ENCODE data around the gene MMP24. TPM values are rescaled to one million over a fixed set of nuclear protein-coding genes. Genes with fewer than 3 reads are reported as not detected.
"Not testable (repeated sequence)": the region's sequence is repeated elsewhere in the genome, so short reads cannot be mapped to it uniquely, and the experiment has no call there.

The MMP24 gene
- 0.50 and 0.71 TPM in 2 replicates for total RNA-seq (2014; rRNA removed; shearing (Covaris generic))

DNA sequence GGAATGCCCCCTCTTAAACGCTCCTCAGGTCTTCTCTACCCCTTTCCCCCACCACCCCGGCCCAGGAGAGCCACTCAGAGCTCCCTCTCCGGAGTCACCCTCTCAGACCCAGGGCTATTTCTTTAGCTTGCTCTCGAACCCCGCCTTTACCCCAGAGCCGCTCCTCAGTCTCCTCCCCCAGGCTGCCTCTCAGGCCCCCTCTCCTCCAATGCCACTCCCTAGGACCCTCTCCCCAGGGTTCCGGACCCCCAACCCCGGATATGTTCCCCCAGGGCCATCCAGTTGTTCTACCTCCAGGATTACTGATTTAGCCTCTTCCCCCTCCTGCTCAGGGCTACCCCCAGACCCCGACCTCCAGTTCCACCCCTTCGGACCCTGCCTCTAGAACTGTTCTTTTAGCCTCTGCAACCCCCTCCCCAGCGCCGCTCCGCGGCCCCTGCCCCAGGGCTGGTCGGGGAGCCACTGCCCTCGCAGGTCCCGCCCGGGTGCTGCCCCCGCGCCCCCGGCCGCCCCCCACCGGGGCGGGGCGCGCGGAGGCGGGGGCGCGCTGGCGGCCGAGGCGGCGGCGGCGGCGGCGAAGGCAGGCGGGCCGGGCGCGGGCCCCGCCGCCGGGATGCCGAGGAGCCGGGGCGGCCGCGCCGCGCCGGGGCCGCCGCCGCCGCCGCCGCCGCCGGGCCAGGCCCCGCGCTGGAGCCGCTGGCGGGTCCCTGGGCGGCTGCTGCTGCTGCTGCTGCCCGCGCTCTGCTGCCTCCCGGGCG lies at the start of gene MMP24:
TSS of gene MMP24 (plus strand) at position 565 of the 758 bp plus-strand sequence. CDS start at position 614, 49 bp downstream.
- DNase-seq (ENCODE audit: low read depth in 1 of 2, low spot score in 2 of 2): no peak
- H3K4me1 ChIP-seq (replicated peaks): peaks cover 5% of the 10 kb centered on the region
- peaks cover 29% of the 10 kb centered on the region for H3K27me3 ChIP-seq (replicated peaks)
- H3K36me3 ChIP-seq: no peaks in the 10 kb centered on the region
- H3K9me3 ChIP-seq (replicated peaks): no peaks in the 10 kb centered on the region
- H3K27ac ChIP-seq: no peak within 1 kb of the TSS
- H3K4me3 ChIP-seq: peak within 1 kb of the TSS; percentile 6; the same call in 1 of the 2 replicates

DNA sequence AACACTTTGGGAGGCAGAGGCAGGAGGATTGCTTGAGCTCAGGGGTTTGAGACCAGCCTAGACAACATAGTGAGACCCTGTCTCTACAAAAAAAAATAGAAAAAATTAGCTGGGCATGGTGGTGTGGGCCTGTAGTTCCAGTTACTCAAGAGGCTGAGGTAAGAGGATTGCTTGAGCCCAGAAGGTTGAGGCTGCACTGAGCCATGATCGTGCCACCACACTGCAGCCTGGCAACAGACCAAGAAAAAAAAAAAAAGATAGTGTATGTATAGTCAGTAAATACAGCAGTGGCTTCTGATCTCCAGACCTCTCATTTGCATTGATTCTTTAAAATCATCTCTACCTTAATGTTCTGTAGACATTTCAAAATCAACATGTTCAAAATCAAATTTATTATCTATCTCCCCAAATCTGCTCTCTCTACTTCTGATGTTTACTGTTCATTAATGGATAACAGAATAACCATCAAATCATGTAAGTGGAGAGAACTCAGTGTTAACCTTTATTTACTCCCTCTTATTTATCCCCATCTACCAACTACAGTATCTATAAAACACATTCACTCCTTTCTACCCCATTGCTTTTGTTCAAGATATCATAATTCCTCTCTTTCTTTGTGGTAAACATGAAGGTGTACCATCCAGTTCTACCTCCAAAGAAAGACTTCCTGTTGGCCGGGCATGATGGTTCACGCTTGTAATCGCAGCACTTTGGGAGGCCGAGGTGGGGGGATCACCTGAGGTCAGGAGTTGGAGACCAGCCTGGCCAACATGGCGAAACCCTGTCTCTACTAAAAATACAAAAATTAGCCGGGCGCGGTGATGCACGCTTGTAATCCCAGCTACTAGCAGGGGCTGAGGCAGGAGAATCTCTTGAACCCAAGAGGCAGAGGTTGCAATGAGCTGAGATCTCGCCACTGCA lies 46.9 kb upstream of the MMP24 start:
- no peak overlapping the region for H3K4me3 ChIP-seq
- no peak overlapping the region for H3K27ac ChIP-seq
- DNase-seq (ENCODE audit: low read depth in 1 of 2, low spot score in 2 of 2): no peak
- no peaks in the 10 kb centered on the region for H3K27me3 ChIP-seq (replicated peaks)
- 0 out of 2 replicates have a peak, but pooled peaks cover 3% of the 10 kb centered on the region for H3K36me3 ChIP-seq
- H3K9me3 ChIP-seq (replicated peaks): no peaks in the 10 kb centered on the region
- H3K4me1 ChIP-seq (replicated peaks): no peaks in the 10 kb centered on the region

DNA sequence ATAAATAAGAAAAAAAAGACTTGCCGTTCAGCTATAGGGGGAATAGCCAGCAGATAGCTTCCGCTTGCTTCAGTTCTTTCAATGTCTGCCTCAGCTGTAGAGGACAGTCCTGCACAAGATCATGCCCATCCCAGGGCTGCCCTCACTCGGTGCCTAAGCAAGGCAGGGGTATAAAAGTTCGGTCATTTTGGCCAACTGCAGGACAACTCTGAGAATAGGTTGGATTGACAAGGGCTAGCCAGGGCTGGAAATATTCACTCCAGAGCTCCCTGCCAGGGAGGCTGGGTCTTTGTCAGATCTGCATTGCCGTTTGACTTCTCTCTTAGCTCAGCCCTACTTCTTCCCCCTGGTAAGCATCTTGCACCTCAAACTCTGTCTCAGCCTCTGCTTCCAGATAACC lies 46.2 kb upstream of the MMP24 start:
- Histone ChIP-seq H3K9me3 (replicated peaks) (no peaks in the 10 kb centered on the region), H3K4me3 (no peak overlapping the region), H3K27ac (no peak overlapping the region), H3K4me1 (replicated peaks) (no peaks in the 10 kb centered on the region), H3K27me3 (replicated peaks) (no peaks in the 10 kb centered on the region), H3K36me3 (0 out of 2 replicates have a peak, but pooled peaks cover 3% of the 10 kb centered on the region)
- no peak for DNase-seq (ENCODE audit: low read depth in 1 of 2, low spot score in 2 of 2)

DNA sequence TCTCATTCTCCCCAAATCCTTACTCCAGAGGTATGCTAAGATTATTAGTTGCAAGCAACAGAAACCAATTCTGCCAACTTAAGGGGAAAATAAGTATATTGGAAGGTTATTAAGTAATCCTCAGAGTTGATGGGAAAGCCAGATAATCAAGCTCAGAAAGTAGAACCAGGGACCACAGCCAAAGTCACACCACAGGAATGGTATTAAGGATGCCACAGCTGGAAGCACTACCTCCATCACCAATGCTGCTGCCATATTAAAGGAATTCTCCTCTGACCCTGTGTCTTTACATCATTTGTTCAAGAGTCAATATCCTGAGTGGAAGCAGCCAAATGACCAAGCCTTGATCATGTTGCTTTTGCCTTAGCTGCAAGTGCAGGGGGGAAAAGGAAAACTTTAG lies 44.8 kb upstream of the MMP24 start:
- Histone ChIP-seq H3K27me3 (replicated peaks) (no peaks in the 10 kb centered on the region), H3K4me1 (replicated peaks) (peaks cover under 1% of the 10 kb centered on the region; the same call in 1 of the 2 replicates), H3K36me3 (0 out of 2 replicates have a peak, but pooled peaks cover 3% of the 10 kb centered on the region), H3K27ac (no peak overlapping the region), H3K4me3 (no peak overlapping the region), H3K9me3 (replicated peaks) (no peaks in the 10 kb centered on the region)
- no peak for DNase-seq (ENCODE audit: low read depth in 1 of 2, low spot score in 2 of 2)

DNA sequence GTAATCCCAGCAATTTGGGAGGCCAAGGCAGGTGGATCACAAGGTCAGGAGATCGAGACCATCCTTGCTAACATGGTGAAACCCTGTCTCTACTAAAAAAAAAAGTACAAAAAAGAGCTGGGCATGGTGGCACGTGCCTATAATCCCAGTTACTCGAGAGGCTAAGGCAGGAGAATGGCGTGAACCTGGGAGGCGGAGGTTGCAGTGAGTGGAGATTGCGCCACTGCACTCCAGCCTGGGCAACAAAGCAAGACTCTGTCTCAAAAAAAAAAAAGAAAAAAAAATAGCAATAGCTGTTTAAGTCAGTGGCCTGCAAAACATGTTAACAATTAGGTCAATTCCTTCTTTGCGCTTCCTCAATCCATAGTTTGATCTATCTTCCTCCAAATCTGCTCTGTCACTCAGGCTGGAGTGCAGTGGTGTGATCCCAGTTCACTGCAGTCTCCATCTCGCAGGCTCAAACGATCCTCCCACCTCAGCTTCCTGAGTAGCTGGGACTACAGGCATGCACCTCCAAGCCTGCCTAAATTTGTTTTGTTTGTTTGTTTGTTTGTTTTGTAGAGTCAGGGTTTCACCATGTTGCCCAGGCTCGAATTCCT lies 39.7 kb upstream of the MMP24 start:
- not testable (repeated sequence) for H3K4me3 ChIP-seq; H3K9me3 ChIP-seq (replicated peaks); H3K27me3 ChIP-seq (replicated peaks); H3K27ac ChIP-seq; DNase-seq (ENCODE audit: low read depth in 1 of 2, low spot score in 2 of 2); H3K36me3 ChIP-seq
- peaks cover 39% of the 10 kb centered on the region for H3K4me1 ChIP-seq (replicated peaks)

DNA sequence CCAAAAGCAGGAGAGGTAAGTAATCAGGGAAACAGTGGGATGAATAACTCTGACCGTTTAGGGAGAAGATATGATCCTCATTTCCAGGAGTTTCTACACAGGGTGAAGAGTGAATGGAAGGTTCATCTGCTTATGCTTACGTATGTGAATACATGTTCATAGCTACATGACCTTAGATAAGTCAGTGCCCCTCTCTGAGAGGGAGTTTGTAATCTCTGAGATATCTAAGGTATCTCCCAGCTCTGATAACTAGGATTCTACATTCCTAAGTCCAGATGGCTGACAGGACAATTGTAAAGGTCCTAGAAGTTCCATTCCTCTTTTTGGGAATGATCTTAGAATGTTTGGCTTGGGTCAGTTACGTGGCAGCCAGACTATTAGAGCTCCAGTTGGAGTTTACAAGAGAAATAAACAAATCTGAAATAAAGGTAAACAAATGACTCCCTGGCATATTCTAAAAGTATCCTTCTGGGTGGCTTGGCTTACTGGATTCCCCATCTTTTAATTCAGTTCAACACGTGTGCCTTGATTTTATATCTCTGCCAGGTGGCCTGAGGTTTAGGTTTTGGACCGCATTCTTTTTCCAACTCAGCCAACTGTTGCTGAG lies 38.8 kb upstream of the MMP24 start:
- no peaks in the 10 kb centered on the region for H3K27me3 ChIP-seq (replicated peaks)
- no peaks in the 10 kb centered on the region for H3K36me3 ChIP-seq
- peak overlapping the region; percentile 21; the same call in 1 of the 2 replicates for H3K27ac ChIP-seq
- peaks cover 45% of the 10 kb centered on the region for H3K4me1 ChIP-seq (replicated peaks)
- H3K9me3 ChIP-seq (replicated peaks): no peaks in the 10 kb centered on the region; the same call in 1 of the 2 replicates
- no peak overlapping the region for H3K4me3 ChIP-seq
- peak; percentile 53 to 89 for DNase-seq (ENCODE audit: low read depth in 1 of 2, low spot score in 2 of 2)

DNA sequence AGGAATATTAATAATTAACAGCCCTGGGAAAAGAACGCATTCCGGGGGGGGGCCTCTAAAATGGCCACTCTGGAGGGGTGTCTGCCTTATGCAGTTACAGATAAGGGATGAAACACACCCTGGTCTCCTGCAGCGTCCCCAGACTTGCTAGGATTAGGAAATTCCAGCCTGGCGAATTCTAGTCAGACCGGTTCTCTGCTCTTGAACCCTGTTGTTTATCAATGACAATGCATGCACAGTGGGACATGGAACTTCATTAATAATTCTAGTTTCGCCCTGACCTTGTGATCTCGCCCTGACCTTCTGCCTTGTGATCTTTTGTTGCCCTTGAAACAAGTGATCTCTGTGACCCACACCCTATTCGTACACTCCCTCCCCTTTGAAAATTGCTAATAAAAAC lies 37.3 kb upstream of the MMP24 start:
- peaks cover 49% of the 10 kb centered on the region for H3K4me1 ChIP-seq (replicated peaks)
- DNase-seq (ENCODE audit: low read depth in 1 of 2, low spot score in 2 of 2); H3K27ac ChIP-seq; H3K9me3 ChIP-seq (replicated peaks); H3K27me3 ChIP-seq (replicated peaks); H3K36me3 ChIP-seq; H3K4me3 ChIP-seq: not testable (repeated sequence)

DNA sequence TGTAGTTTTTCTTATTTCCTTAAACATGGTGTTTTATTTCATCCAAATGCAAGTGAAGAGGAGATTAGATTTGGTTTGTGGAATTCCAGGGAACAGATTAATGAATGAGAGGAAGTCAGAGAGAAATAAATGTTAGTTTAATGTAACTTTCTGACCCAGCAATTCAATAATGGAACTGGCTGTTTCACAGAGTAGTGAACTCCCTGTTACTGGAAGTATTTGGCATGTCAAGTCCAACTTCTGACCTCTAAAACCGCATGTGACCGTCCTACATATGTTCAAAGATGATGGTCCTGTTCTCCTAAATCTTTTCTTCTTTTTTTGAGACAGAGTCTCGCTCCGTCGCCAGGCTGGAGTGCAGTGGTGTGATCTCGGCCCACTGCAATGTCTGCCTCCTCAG lies 35.9 kb upstream of the MMP24 start:
- H3K4me3 ChIP-seq: no peak overlapping the region
- peaks cover 49% of the 10 kb centered on the region for H3K4me1 ChIP-seq (replicated peaks)
- no peak overlapping the region for H3K27ac ChIP-seq
- no peaks in the 10 kb centered on the region; the same call in 1 of the 2 replicates for H3K9me3 ChIP-seq (replicated peaks)
- H3K36me3 ChIP-seq: no peaks in the 10 kb centered on the region
- no peaks in the 10 kb centered on the region for H3K27me3 ChIP-seq (replicated peaks)
- DNase-seq (ENCODE audit: low read depth in 1 of 2, low spot score in 2 of 2): peak in 1 of 2 experiments; percentile 17

DNA sequence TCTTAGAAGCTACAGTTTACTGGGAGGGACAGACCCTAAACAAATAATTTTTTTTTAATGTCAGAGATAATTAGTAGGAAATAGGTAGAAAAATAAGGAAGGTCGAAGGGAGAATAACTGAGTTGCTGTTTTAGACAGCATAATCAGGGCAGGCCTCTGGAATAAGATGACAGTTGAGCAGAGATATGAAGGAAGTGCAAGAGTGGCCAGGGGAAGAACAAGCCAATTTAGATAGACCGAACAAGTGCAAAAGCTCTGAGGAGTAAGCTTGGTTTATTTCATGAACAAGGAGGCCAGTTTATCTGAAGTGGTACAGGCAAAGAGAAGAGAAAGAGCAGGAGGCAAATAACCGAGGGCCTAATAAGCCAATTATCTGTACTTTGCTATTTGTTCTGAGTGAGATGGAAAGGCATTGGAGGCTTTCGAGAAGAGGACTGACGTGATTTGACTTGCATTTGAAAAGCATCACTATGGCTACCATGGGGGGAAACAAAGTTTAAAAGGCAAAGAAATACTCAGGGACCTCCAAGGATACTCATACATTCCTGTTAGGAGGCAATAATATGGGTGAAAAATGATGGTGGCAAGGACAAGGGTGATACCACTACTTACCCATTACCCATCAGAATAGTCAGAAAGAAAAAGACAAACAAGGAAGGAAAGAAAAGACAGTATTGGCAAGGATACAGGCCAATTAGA lies 34.9 kb upstream of the MMP24 start:
- Histone ChIP-seq H3K4me3 (no peak overlapping the region), H3K9me3 (replicated peaks) (peaks cover 3% of the 10 kb centered on the region), H3K4me1 (replicated peaks) (peaks cover 49% of the 10 kb centered on the region), H3K27ac (no peak overlapping the region), H3K27me3 (replicated peaks) (no peaks in the 10 kb centered on the region), H3K36me3 (no peaks in the 10 kb centered on the region)
- no peak for DNase-seq (ENCODE audit: low read depth in 1 of 2, low spot score in 2 of 2)

DNA sequence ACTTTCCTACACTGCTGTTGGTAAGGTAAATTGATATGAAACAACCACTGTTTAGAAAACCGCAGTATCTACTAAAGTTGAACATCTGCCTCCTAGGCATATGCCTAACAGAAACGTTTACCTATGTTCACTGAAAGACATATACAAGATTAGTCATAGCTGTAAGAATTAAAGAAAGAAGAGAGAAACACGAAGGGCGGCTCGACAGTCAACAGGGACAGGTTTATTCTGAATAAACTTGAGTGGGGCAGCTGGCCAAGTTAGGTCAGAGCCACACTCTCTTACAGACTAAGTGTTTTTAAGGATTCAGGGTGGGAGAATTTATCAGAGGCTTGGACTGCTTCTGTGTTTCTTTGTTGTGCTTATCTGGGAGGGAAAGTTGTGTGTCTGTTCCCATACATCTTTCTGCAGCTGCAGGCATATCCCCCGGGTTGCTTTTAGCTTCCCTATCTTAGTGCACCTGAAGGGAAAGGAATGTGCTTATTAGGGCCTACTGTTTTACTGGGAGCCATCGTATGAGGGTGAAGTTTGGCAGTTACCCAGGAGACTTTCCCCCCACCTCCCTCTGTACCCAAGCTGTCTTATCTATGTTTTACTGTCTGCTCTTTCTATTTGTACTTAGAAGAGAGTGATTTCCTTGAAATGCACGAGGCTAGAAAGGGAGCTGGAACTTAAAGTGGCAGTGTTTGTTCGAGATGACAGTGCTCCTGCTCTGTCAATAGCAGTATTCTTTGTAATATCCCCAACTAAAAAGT lies 34.2 kb upstream of the MMP24 start:
- no peak for DNase-seq (ENCODE audit: low read depth in 1 of 2, low spot score in 2 of 2)
- H3K36me3 ChIP-seq: no peaks in the 10 kb centered on the region
- H3K4me3 ChIP-seq: no peak overlapping the region
- H3K4me1 ChIP-seq (replicated peaks): peaks cover 43% of the 10 kb centered on the region
- H3K27me3 ChIP-seq (replicated peaks): no peaks in the 10 kb centered on the region
- H3K9me3 ChIP-seq (replicated peaks): peaks cover 10% of the 10 kb centered on the region
- H3K27ac ChIP-seq: no peak overlapping the region

DNA sequence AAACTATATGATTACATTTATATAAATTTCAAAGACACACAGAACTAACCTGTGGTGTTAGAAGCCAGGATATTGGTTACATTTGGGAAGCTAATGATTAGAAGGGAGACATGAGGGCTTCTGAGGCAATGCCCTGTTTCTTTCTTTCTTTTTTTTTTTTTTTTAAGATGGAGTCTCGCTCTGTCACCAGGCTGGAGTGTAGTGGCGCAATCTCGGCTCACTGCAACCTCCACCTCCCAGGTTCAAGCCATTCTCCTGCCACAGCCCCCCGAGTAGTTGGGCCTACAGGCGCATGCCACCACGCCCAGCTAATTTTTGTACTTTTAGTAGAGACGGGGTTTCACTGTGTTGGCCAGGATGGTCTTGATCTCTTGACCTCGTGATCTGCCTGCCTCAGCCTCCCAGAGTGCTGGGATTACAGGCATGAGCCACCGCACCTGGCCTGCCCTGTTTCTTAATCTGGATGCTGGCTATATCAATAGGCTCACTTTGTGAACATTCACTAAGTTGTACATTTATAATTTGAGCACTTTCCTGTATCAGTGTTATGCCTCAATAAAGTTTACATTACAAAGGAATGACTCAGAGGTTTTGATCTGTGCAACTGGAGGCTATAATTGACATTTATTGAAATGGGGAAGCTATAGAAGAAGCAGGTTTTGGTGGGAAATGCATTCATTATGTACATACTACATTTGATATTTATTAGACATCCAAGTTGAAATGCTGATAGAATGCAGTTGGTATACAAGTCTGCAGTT lies 33.3 kb upstream of the MMP24 start:
- H3K27me3 ChIP-seq (replicated peaks); H3K27ac ChIP-seq; H3K36me3 ChIP-seq; DNase-seq (ENCODE audit: low read depth in 1 of 2, low spot score in 2 of 2); H3K4me3 ChIP-seq: not testable (repeated sequence)
- Histone ChIP-seq H3K9me3 (replicated peaks) (peaks cover 11% of the 10 kb centered on the region), H3K4me1 (replicated peaks) (peaks cover 34% of the 10 kb centered on the region)

DNA sequence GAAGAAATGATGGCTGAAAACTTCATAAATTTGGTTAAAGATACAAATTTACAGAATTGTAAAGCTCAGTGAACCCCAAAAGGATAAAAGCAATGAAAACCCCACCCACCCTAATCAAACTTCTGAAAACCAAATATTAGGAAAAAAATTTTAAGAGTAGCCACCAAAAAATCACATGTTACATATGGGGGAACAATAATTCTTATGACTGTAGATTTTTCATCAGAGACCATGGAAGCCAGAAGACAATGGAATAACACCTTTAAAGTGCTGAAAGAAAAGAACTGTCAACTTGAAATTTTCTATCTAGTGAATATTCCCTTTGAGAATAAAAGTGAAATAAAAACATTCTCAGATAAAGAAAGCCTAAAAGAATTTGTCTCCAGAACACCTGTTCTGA lies 30.2 kb upstream of the MMP24 start:
- Histone ChIP-seq H3K36me3 (no peaks in the 10 kb centered on the region), H3K27ac (no peak overlapping the region), H3K9me3 (replicated peaks) (peaks cover 22% of the 10 kb centered on the region), H3K4me1 (replicated peaks) (peaks cover 30% of the 10 kb centered on the region), H3K27me3 (replicated peaks) (no peaks in the 10 kb centered on the region), H3K4me3 (no peak overlapping the region)
- no peak for DNase-seq (ENCODE audit: low read depth in 1 of 2, low spot score in 2 of 2)
